GM12865 (cell line): ENCODE data around the gene RCN2.

Experiments used
- DNase-seq: peaks from one replicate; pipeline ENCODE4 v3.0.0; 2010; ENCODE audit warnings: low read depth
- H3K4me3 ChIP-seq: 2 replicates; pipeline ENCODE4 v1.5.1; 2011; ENCODE audit warnings: mild to moderate bottlenecking, low read depth, low read length, control low read depth
- TF ChIP-seq, protein P1 (sequence below): IDR thresholded peaks from 2 replicates; pipeline ENCODE4 v1.5.1; 2011; ENCODE audit warnings: low read length, control low read depth, low read depth, inconsistent platforms; ENCODE audit not compliant: insufficient read depth; ENCODE audit errors: missing control alignments

RCN2 gene

GRCh38 chr15:77002954-77003912 lies 71.7 kb downstream of the RCN2 start:
- TF ChIP-seq, protein P1, sequence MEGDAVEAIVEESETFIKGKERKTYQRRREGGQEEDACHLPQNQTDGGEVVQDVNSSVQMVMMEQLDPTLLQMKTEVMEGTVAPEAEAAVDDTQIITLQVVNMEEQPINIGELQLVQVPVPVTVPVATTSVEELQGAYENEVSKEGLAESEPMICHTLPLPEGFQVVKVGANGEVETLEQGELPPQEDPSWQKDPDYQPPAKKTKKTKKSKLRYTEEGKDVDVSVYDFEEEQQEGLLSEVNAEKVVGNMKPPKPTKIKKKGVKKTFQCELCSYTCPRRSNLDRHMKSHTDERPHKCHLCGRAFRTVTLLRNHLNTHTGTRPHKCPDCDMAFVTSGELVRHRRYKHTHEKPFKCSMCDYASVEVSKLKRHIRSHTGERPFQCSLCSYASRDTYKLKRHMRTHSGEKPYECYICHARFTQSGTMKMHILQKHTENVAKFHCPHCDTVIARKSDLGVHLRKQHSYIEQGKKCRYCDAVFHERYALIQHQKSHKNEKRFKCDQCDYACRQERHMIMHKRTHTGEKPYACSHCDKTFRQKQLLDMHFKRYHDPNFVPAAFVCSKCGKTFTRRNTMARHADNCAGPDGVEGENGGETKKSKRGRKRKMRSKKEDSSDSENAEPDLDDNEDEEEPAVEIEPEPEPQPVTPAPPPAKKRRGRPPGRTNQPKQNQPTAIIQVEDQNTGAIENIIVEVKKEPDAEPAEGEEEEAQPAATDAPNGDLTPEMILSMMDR: no peak
- no peak overlapping the region for H3K4me3 ChIP-seq
- DNase-seq: peak; percentile 80
